ENCODE data around the gene C1orf159. TPM values are rescaled to one million over a fixed set of nuclear protein-coding genes. Genes with fewer than 3 reads are reported as not detected.

The C1orf159 gene
- total and polyA plus RNA-seq, 2 of the 8 experiments (the other 6 are each of a cell fraction or from before 2014, with no cell fraction given) = 10.0 to 10.9 TPM

- CTCF ChIA-PET (ENCODE audit: partially characterized antibody) = interaction anchor here (0.5 to 1.7 kb wide), 3 partner anchors 68 to 266 kb away, joined by 3 to 5 read pairs (median 3); no protein-coding TSS in a partner anchor
- Histone ChIP-seq H3K79me2 (ENCODE audit: control insufficient read depth in 1 of 2, insufficient read depth in 2 of 2, low read length in 2 of 2) (no peaks in the 10 kb centered on the region), H3K27ac (ENCODE audit: low read depth, low read length) (no peak overlapping the region), H3K4me3 (ENCODE audit: extremely low read depth in 1 of 4, insufficient read depth in 2 of 4, low read depth in 3 of 4, low read length in 4 of 4) (no peak overlapping the region), H2AFZ (ENCODE audit: low read length) (no peak overlapping the region), H3K23me2 (ENCODE audit: low read depth, low read length) (no peaks in the 10 kb centered on the region; the same call in 1 of the 2 replicates), H3K56ac (replicated peaks; ENCODE audit: insufficient read length, low read depth, low read length) (no peak overlapping the region), H4K8ac (ENCODE audit: extremely low read depth, insufficient read depth, low read length) (no peak overlapping the region), H3K4me2 (ENCODE audit: insufficient read depth in 1 of 2, low read depth in 2 of 2, low read length in 2 of 2) (no peak overlapping the region), H2BK120ac (replicated peaks; ENCODE audit: low read depth, low read length) (no peak overlapping the region), H3K79me1 (ENCODE audit: low read depth, low read length) (peaks cover 5% of the 10 kb centered on the region; the same call in 1 of the 2 replicates), H2AK5ac (ENCODE audit: low read depth, low read length) (no peak overlapping the region), H3K9ac (replicated peaks in 1 of 4; ENCODE audit: extremely low read depth in 1 of 4, low read depth in 3 of 4, low read length in 3 of 4) (no peak overlapping the region), H4K91ac (replicated peaks; ENCODE audit: insufficient read length, low read length) (no peak overlapping the region), H2BK15ac (ENCODE audit: low read length) (no peak overlapping the region), H2BK5ac (ENCODE audit: low read depth, low read length) (no peak overlapping the region), H3K18ac (ENCODE audit: extremely low read depth, low read length) (no peak overlapping the region), H3K4me1 (replicated peaks in 1 of 4; ENCODE audit: control insufficient read depth in 3 of 4, insufficient read depth in 4 of 4, low read length in 3 of 4) (no peaks in the 10 kb centered on the region), H3K23ac (ENCODE audit: insufficient read length) (no peak overlapping the region), H3K36me3 (ENCODE audit: control insufficient read depth in 2 of 4, insufficient read depth in 4 of 4, low read length in 3 of 4) (peaks cover 6 to 77% (median 39%) of the 10 kb centered on the region in 4 experiments), H4K5ac (ENCODE audit: insufficient read length, low read depth, low read length) (no peak overlapping the region), H3K4ac (replicated peaks; ENCODE audit: insufficient read length, low read depth, low read length) (no peak overlapping the region), H3K14ac (ENCODE audit: insufficient read length) (no peak overlapping the region), H2BK20ac (ENCODE audit: low read length) (no peak overlapping the region), H3K9me3 (ENCODE audit: insufficient read depth in 2 of 2, low read depth in 1 of 2, low read length in 1 of 2) (no peaks in the 10 kb centered on the region), H4K20me1 (replicated peaks in 1 of 2; ENCODE audit: control insufficient read depth in 1 of 2, insufficient read depth in 2 of 2, low read length in 2 of 2) (peaks cover 2 to 21% of the 10 kb centered on the region in 2 experiments), H3K27me3 (replicated peaks in 1 of 4; ENCODE audit: control insufficient read depth in 3 of 4, extremely low read depth in 1 of 4, insufficient read depth in 3 of 4, low read length in 3 of 4) (no peaks in the 10 kb centered on the region), H2BK12ac (ENCODE audit: low read depth, low read length) (no peak overlapping the region)
- FAIRE-seq = no peak
- POLR2A ChIA-PET (ENCODE audit: partially characterized antibody) = interaction anchor here (0.7 to 2.0 kb wide), 4 partner anchors 8 to 26 kb away, joined by 3 to 6 read pairs (median 4); no protein-coding TSS in a partner anchor
- TF ChIP-seq, protein P1, sequence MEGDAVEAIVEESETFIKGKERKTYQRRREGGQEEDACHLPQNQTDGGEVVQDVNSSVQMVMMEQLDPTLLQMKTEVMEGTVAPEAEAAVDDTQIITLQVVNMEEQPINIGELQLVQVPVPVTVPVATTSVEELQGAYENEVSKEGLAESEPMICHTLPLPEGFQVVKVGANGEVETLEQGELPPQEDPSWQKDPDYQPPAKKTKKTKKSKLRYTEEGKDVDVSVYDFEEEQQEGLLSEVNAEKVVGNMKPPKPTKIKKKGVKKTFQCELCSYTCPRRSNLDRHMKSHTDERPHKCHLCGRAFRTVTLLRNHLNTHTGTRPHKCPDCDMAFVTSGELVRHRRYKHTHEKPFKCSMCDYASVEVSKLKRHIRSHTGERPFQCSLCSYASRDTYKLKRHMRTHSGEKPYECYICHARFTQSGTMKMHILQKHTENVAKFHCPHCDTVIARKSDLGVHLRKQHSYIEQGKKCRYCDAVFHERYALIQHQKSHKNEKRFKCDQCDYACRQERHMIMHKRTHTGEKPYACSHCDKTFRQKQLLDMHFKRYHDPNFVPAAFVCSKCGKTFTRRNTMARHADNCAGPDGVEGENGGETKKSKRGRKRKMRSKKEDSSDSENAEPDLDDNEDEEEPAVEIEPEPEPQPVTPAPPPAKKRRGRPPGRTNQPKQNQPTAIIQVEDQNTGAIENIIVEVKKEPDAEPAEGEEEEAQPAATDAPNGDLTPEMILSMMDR (IDR thresholded peaks at IDR 0.05; ENCODE audit: control extremely low read depth in 1 of 3, insufficient read depth in 1 of 3, low read depth in 1 of 3, low read length in 3 of 3) = peak in 2 of 3 experiments; percentile 11 to 29; a peak in 2 of 4 replicates
- no peak for TF ChIP-seq RBBP5 (IDR thresholded peaks at IDR 0.05; ENCODE audit: borderline replicate concordance, low read depth, low read length)
- WGBS, 2 experiments (ENCODE audit: extremely low coverage in 1 of 2, insufficient coverage in 1 of 2, insufficient read length in 1 of 2, insufficient replicate concordance in 2 of 2, low coverage in 1 of 2, low lambda C conversion rate in 2 of 2, missing lambda C conversion rate in 1 of 2) = 95% methylated on average over 30 of the region's 46 CpGs; no CpG with 5 or more reads in 1 of the 2 experiments
- DNase-seq (ENCODE audit: low read depth in 1 of 2, low spot score in 2 of 2) = no peak
Observed at GRCh38 chr1:1051127-1051810, 64.6 kb downstream of the C1orf159 start.

Data from H1 (cell line).